SJSA1 (cell line): Measurements from ENCODE around the gene SPATS2L. TPM values are rescaled to one million over a fixed set of nuclear protein-coding genes. Genes with fewer than 3 reads are reported as not detected.

Experiments used
- DNase-seq, 2 experiments: peaks; one replicate each; pipeline ENCODE4 v3.0.0-alpha.2; 2015 to 2020; ENCODE audit warnings: low spot score in 2 of 2, low read depth in 1 of 2
- H3K27ac ChIP-seq: fragments of 250-450 bp; sonication (Bioruptor Pico); 2 replicates; pipeline ENCODE4 v1.5.1; 2020; ENCODE audit warnings: mild to moderate bottlenecking, moderate library complexity
- H3K27me3 ChIP-seq: fragments of 250-450 bp; sonication (Bioruptor Pico); replicated peaks from 2 replicates; pipeline ENCODE4 v1.5.1; 2020; ENCODE audit warnings: mild to moderate bottlenecking, moderate library complexity
- H3K36me3 ChIP-seq: fragments of 250-450 bp; sonication (Bioruptor Pico); 2 replicates; pipeline ENCODE4 v1.5.1; 2020; ENCODE audit warnings: mild to moderate bottlenecking
- H3K4me1 ChIP-seq: fragments of 250-450 bp; sonication (Bioruptor Pico); replicated peaks from 2 replicates; pipeline ENCODE4 v1.6.1; 2021; ENCODE audit warnings: mild to moderate bottlenecking
- H3K4me3 ChIP-seq: fragments of 250-450 bp; sonication (Bioruptor Pico); 2 replicates; pipeline ENCODE4 v1.5.1; 2020; ENCODE audit warnings: mild to moderate bottlenecking
- H3K9me3 ChIP-seq: fragments of 250-450 bp; sonication (Bioruptor Pico); replicated peaks from 2 replicates; pipeline ENCODE4 v1.5.1; 2020; ENCODE audit warnings: mild to moderate bottlenecking
- total RNA-seq: library from RNA; depleted of rRNA; stranded (reverse); fragments of >200 nt; shearing (Covaris generic); gene quantifications from 2 replicates; pipeline ENCODE4 v1.2.3, GENCODE V29; 2014

The SPATS2L gene
- total RNA-seq, 1 experiment from 2014 or later = 149 TPM

GRCh38 chr2:200275295-200276013 is 31.0 kb upstream of the SPATS2L start:
- H3K4me1 ChIP-seq = no peaks in the 10 kb centered on the region
- no peak for DNase-seq
- H3K27me3 ChIP-seq = no peaks in the 10 kb centered on the region
- no peak overlapping the region for H3K27ac ChIP-seq
- H3K36me3 ChIP-seq = no peaks in the 10 kb centered on the region
- no peak overlapping the region for H3K4me3 ChIP-seq
- H3K9me3 ChIP-seq = peaks cover 5% of the 10 kb centered on the region; the same call in 1 of the 2 replicates

- H3K4me3 ChIP-seq = no peak overlapping the region
- DNase-seq = no peak
- H3K36me3 ChIP-seq = no peaks in the 10 kb centered on the region
- H3K27me3 ChIP-seq = no peaks in the 10 kb centered on the region
- peaks cover 5% of the 10 kb centered on the region; the same call in 1 of the 2 replicates for H3K9me3 ChIP-seq
- no peaks in the 10 kb centered on the region for H3K4me1 ChIP-seq
- H3K27ac ChIP-seq = no peak overlapping the region
Measured at GRCh38 chr2:200276472-200276871, 30.0 kb upstream of the SPATS2L start.

- Histone ChIP-seq H3K9me3 (peaks cover 5% of the 10 kb centered on the region; the same call in 1 of the 2 replicates), H3K36me3 (no peaks in the 10 kb centered on the region), H3K27ac (no peak overlapping the region), H3K4me3 (no peak overlapping the region), H3K27me3 (no peaks in the 10 kb centered on the region), H3K4me1 (no peaks in the 10 kb centered on the region)
- DNase-seq = no peak
Measured at GRCh38 chr2:200278694-200279316, 27.7 kb upstream of the SPATS2L start.

- no peak for DNase-seq
- Histone ChIP-seq H3K4me1 (no peaks in the 10 kb centered on the region), H3K4me3 (no peak overlapping the region), H3K36me3 (no peaks in the 10 kb centered on the region), H3K27ac (no peak overlapping the region), H3K27me3 (no peaks in the 10 kb centered on the region), H3K9me3 (peaks cover 5% of the 10 kb centered on the region; the same call in 1 of the 2 replicates)
Measured at GRCh38 chr2:200279857-200280256, 26.6 kb upstream of the SPATS2L start.

- Histone ChIP-seq H3K36me3 (no peaks in the 10 kb centered on the region), H3K4me3 (no peak overlapping the region), H3K9me3 (no peaks in the 10 kb centered on the region), H3K27me3 (no peaks in the 10 kb centered on the region), H3K27ac (no peak overlapping the region), H3K4me1 (no peaks in the 10 kb centered on the region)
- DNase-seq = no peak
Measured at GRCh38 chr2:200286578-200286977, 19.9 kb upstream of the SPATS2L start.

GRCh38 chr2:200288670-200289429 is 17.6 kb upstream of the SPATS2L start:
- Histone ChIP-seq H3K4me3 (no peak overlapping the region), H3K4me1 (no peaks in the 10 kb centered on the region), H3K36me3 (no peaks in the 10 kb centered on the region), H3K27ac (no peak overlapping the region), H3K9me3 (no peaks in the 10 kb centered on the region), H3K27me3 (peaks cover 8% of the 10 kb centered on the region; the same call in 1 of the 2 replicates)
- DNase-seq = no peak

GRCh38 chr2:200296118-200296517 is 10.4 kb upstream of the SPATS2L start:
- Histone ChIP-seq H3K4me3 (no peak overlapping the region), H3K27ac (no peak overlapping the region), H3K4me1 (peaks cover 9% of the 10 kb centered on the region), H3K36me3 (no peaks in the 10 kb centered on the region), H3K9me3 (no peaks in the 10 kb centered on the region), H3K27me3 (peaks cover 8% of the 10 kb centered on the region; the same call in 1 of the 2 replicates)
- no peak for DNase-seq

- Histone ChIP-seq H3K27ac (no peak overlapping the region), H3K36me3 (no peaks in the 10 kb centered on the region), H3K9me3 (no peaks in the 10 kb centered on the region), H3K27me3 (peaks cover 8% of the 10 kb centered on the region; the same call in 1 of the 2 replicates), H3K4me1 (peaks cover 12% of the 10 kb centered on the region), H3K4me3 (no peak overlapping the region)
- DNase-seq = no peak
Measured at GRCh38 chr2:200297100-200297499, 9.4 kb upstream of the SPATS2L start.

GRCh38 chr2:200297989-200298388 is 8.5 kb upstream of the SPATS2L start:
- Histone ChIP-seq H3K4me1 (peaks cover 21% of the 10 kb centered on the region), H3K9me3 (no peaks in the 10 kb centered on the region), H3K4me3 (no peak overlapping the region), H3K27ac (no peak overlapping the region), H3K27me3 (peaks cover under 1% of the 10 kb centered on the region; the same call in 1 of the 2 replicates), H3K36me3 (no peaks in the 10 kb centered on the region)
- DNase-seq = no peak

- no peak overlapping the region for H3K27ac ChIP-seq
- no peak for DNase-seq
- no peak overlapping the region for H3K4me3 ChIP-seq
- no peaks in the 10 kb centered on the region for H3K27me3 ChIP-seq
- H3K36me3 ChIP-seq = no peaks in the 10 kb centered on the region
- H3K9me3 ChIP-seq = no peaks in the 10 kb centered on the region
- H3K4me1 ChIP-seq = peaks cover 26% of the 10 kb centered on the region
Measured at GRCh38 chr2:200298816-200299215, 7.7 kb upstream of the SPATS2L start.

GRCh38 chr2:200300065-200300464 is 6.4 kb upstream of the SPATS2L start:
- no peaks in the 10 kb centered on the region for H3K9me3 ChIP-seq
- H3K27ac ChIP-seq = no peak overlapping the region
- no peak overlapping the region for H3K4me3 ChIP-seq
- H3K4me1 ChIP-seq = peaks cover 30% of the 10 kb centered on the region
- H3K27me3 ChIP-seq = no peaks in the 10 kb centered on the region
- DNase-seq = no peak
- no peaks in the 10 kb centered on the region for H3K36me3 ChIP-seq

- peak; percentile 31 to 56 for DNase-seq
- Histone ChIP-seq H3K36me3 (no peaks in the 10 kb centered on the region), H3K27ac (no peak overlapping the region), H3K27me3 (no peaks in the 10 kb centered on the region), H3K4me1 (peaks cover 34% of the 10 kb centered on the region), H3K9me3 (no peaks in the 10 kb centered on the region), H3K4me3 (no peak overlapping the region)
Measured at GRCh38 chr2:200300638-200301314, 5.7 kb upstream of the SPATS2L start.

GRCh38 chr2:200301953-200302858 is 4.3 kb upstream of the SPATS2L start:
- Histone ChIP-seq H3K9me3 (no peaks in the 10 kb centered on the region), H3K27me3 (no peaks in the 10 kb centered on the region), H3K4me1 (peaks cover 34% of the 10 kb centered on the region), H3K27ac (no peak overlapping the region), H3K4me3 (no peak overlapping the region), H3K36me3 (peaks cover 6% of the 10 kb centered on the region)
- no peak for DNase-seq
